ENCODE data around the gene EME2.
A peak's percentile ranks its signal among the peaks of the same experiment; 100 is the strongest.

The EME2 gene

GRCh38 chr16:1777375-1778199 lies 5.0 kb downstream of the EME2 start:
- no peak for DNase-seq (ENCODE audit: low read depth, low spot score)
- no peak overlapping the region for H3K4me3 ChIP-seq (ENCODE audit: low read depth, low read length)
- CTCF ChIA-PET, result interaction anchor here (2.6 kb wide), 1 partner anchor 151 kb away, joined by 6 read pairs; no protein-coding TSS in a partner anchor
- POLR2A ChIA-PET, result interaction anchor here (0.7 kb wide), 1 partner anchor 10 kb away, joined by 4 read pairs; no protein-coding TSS in a partner anchor
- no peak for TF ChIP-seq CTCF (IDR thresholded peaks at IDR 0.05; ENCODE audit: insufficient read depth, low read length, missing control alignments)

GRCh38 chr16:1778200-1779179 lies 5.9 kb downstream of the EME2 start:
- POLR2A ChIA-PET, result interaction anchor here (0.7 kb wide), 1 partner anchor 11 kb away, joined by 4 read pairs; no protein-coding TSS in a partner anchor
- CTCF ChIA-PET, result interaction anchor here (2.6 kb wide), 1 partner anchor 151 kb away, joined by 6 read pairs; no protein-coding TSS in a partner anchor
- no peak overlapping the region for H3K4me3 ChIP-seq (ENCODE audit: low read depth, low read length)
- no peak for TF ChIP-seq CTCF (IDR thresholded peaks at IDR 0.05; ENCODE audit: insufficient read depth, low read length, missing control alignments)
- no peak for DNase-seq (ENCODE audit: low read depth, low spot score)

- DNase-seq (ENCODE audit: low read depth, low spot score), result no peak
- ChIA-PET CTCF (interaction anchor here (2.6 kb wide), 1 partner anchor 150 kb away, joined by 6 read pairs; no protein-coding TSS in a partner anchor), POLR2A (no interaction called here)
- TF ChIP-seq CTCF (IDR thresholded peaks at IDR 0.05; ENCODE audit: insufficient read depth, low read length, missing control alignments), result no peak
- no peak overlapping the region for H3K4me3 ChIP-seq (ENCODE audit: low read depth, low read length)
These were observed 6.7 kb downstream of the EME2 start for GRCh38 chr16:1779234-1779701.

- TF ChIP-seq CTCF (IDR thresholded peaks at IDR 0.05; ENCODE audit: insufficient read depth, low read length, missing control alignments), result no peak
- no peak overlapping the region for H3K4me3 ChIP-seq (ENCODE audit: low read depth, low read length)
- CTCF ChIA-PET, result interaction anchor here (1.1 to 2.4 kb wide), 3 partner anchors 31 to 149 kb away, joined by 3 to 10 read pairs (median 4); partner anchors contain the start of gene MAPK8IP3
- POLR2A ChIA-PET, result no interaction called here
- DNase-seq (ENCODE audit: low read depth, low spot score), result no peak
These were observed 7.4 kb downstream of the EME2 start for GRCh38 chr16:1779741-1780676.

- no peak for TF ChIP-seq CTCF (IDR thresholded peaks at IDR 0.05; ENCODE audit: insufficient read depth, low read length, missing control alignments)
- peak overlapping the region; percentile 76; the same call in 1 of the 2 replicates for H3K4me3 ChIP-seq (ENCODE audit: low read depth, low read length)
- DNase-seq (ENCODE audit: low read depth, low spot score), result no peak
- POLR2A ChIA-PET, result no interaction called here
- CTCF ChIA-PET, result interaction anchor here (1.1 to 2.4 kb wide), 3 partner anchors 30 to 149 kb away, joined by 3 to 10 read pairs (median 4); partner anchors contain the start of gene MAPK8IP3
These were observed 8.1 kb downstream of the EME2 start for GRCh38 chr16:1780677-1781072.

Data from AG04449 (cell line).